ENCODE measurements around the gene HNRNPUL1. TPM values are rescaled to one million over a fixed set of nuclear protein-coding genes. Genes with fewer than 3 reads are reported as not detected.

HNRNPUL1 gene
- total and polyA plus RNA-seq, 2 of the 8 experiments (the other 6 are each of a cell fraction or from before 2014, with no cell fraction given) = 99.5 to 264 TPM

GRCh38 chr19:41324921-41325639 is 60.9 kb downstream of the HNRNPUL1 start:
- Histone ChIP-seq H3K79me1 (ENCODE audit: low read depth, low read length) (no peaks in the 10 kb centered on the region; the same call in 1 of the 2 replicates), H3K4ac (replicated peaks; ENCODE audit: insufficient read length, low read depth, low read length) (no peak overlapping the region), H4K20me1 (replicated peaks in 1 of 2; ENCODE audit: control insufficient read depth in 1 of 2, insufficient read depth in 2 of 2, low read length in 2 of 2) (peaks cover 0 to 10% of the 10 kb centered on the region in 2 experiments), H2AFZ (ENCODE audit: low read length) (no peak overlapping the region), H3K4me2 (ENCODE audit: insufficient read depth in 1 of 2, low read depth in 2 of 2, low read length in 2 of 2) (peak overlapping the region; percentile 97 to 98), H2BK5ac (ENCODE audit: low read depth, low read length) (peak overlapping the region; percentile 85), H3K79me2 (ENCODE audit: control insufficient read depth in 1 of 2, insufficient read depth in 2 of 2, low read length in 2 of 2) (no peaks in the 10 kb centered on the region), H3K4me3 (ENCODE audit: extremely low read depth in 1 of 4, insufficient read depth in 2 of 4, low read depth in 3 of 4, low read length in 4 of 4) (peak overlapping the region; percentile 43 to 55 (median 50)), H4K8ac (ENCODE audit: extremely low read depth, insufficient read depth, low read length) (no peak overlapping the region), H3K18ac (ENCODE audit: extremely low read depth, low read length) (peak overlapping the region; percentile 90), H3K27ac (ENCODE audit: low read depth, low read length) (no peak overlapping the region), H3K36me3 (ENCODE audit: control insufficient read depth in 2 of 4, insufficient read depth in 4 of 4, low read length in 3 of 4) (peaks cover 0 to 6% (median 3%) of the 10 kb centered on the region in 4 experiments; a peak in 4 of 8 replicates), H3K4me1 (replicated peaks in 1 of 4; ENCODE audit: control insufficient read depth in 3 of 4, insufficient read depth in 4 of 4, low read length in 3 of 4) (peaks cover 15 to 32% (median 23%) of the 10 kb centered on the region in 4 experiments), H2BK120ac (replicated peaks; ENCODE audit: low read depth, low read length) (no peak overlapping the region), H2BK12ac (ENCODE audit: low read depth, low read length) (peak overlapping the region; percentile 80; the same call in 1 of the 2 replicates), H3K23me2 (ENCODE audit: low read depth, low read length) (peaks cover 17% of the 10 kb centered on the region), H2BK20ac (ENCODE audit: low read length) (no peak overlapping the region), H3K9me3 (ENCODE audit: insufficient read depth in 2 of 2, low read depth in 1 of 2, low read length in 1 of 2) (no peaks in the 10 kb centered on the region), H2BK15ac (ENCODE audit: low read length) (0 out of 2 replicates have a peak overlapping the region, but pooled peaks have one; percentile 78), H3K23ac (ENCODE audit: insufficient read length) (no peak overlapping the region), H4K5ac (ENCODE audit: insufficient read length, low read depth, low read length) (no peak overlapping the region), H3K27me3 (replicated peaks in 1 of 4; ENCODE audit: control insufficient read depth in 3 of 4, extremely low read depth in 1 of 4, insufficient read depth in 3 of 4, low read length in 3 of 4) (peaks cover 0 to 6% (median 0%) of the 10 kb centered on the region in 4 experiments; a peak in 3 of 7 replicates), H2AK5ac (ENCODE audit: low read depth, low read length) (0 out of 2 replicates have a peak overlapping the region, but pooled peaks have one; percentile 39), H3K56ac (replicated peaks; ENCODE audit: insufficient read length, low read depth, low read length) (no peak overlapping the region), H3K9ac (replicated peaks in 1 of 4; ENCODE audit: extremely low read depth in 1 of 4, low read depth in 3 of 4, low read length in 3 of 4) (peak overlapping the region in 1 of 4 experiments; percentile 54; a peak in 2 of 7 replicates), H4K91ac (replicated peaks; ENCODE audit: insufficient read length, low read length) (no peak overlapping the region), H3K14ac (ENCODE audit: insufficient read length) (no peak overlapping the region)
- DNase-seq (ENCODE audit: low read depth in 1 of 2, low spot score in 2 of 2) = peak; percentile 65 to 83
- CTCF ChIA-PET (ENCODE audit: partially characterized antibody) = interaction anchor here (0.9 to 1.2 kb wide), 3 partner anchors 28 to 56 kb away, joined by 3 to 4 read pairs (median 4); no protein-coding TSS in a partner anchor
- no peak for FAIRE-seq
- POLR2A ChIA-PET (ENCODE audit: partially characterized antibody) = interaction anchor here (0.6 to 12.6 kb wide), 15 partner anchors 9 to 538 kb away, joined by 3 to 137 read pairs (median 4); partner anchors contain the start of genes CCDC97, DMAC2 and HNRNPUL1
- WGBS, 2 experiments (ENCODE audit: extremely low coverage in 1 of 2, insufficient coverage in 1 of 2, insufficient read length in 1 of 2, insufficient replicate concordance in 2 of 2, low coverage in 1 of 2, low lambda C conversion rate in 2 of 2, missing lambda C conversion rate in 1 of 2) = 2% methylated on average over 6 of the region's 23 CpGs; no CpG with 5 or more reads in 1 of the 2 experiments
- TF ChIP-seq E2F6 (IDR thresholded peaks at IDR 0.05) (no peak), CTCF (IDR thresholded peaks at IDR 0.05; ENCODE audit: control extremely low read depth in 1 of 3, insufficient read depth in 1 of 3, low read depth in 1 of 3, low read length in 3 of 3) (no peak), POLR2AphosphoS5 (IDR thresholded peaks at IDR 0.05; ENCODE audit: low read depth, low read length) (peak; percentile 66), SAP30 (IDR thresholded peaks at IDR 0.05; ENCODE audit: insufficient read depth, insufficient replicate concordance, low read length) (no peak), MAFK (IDR thresholded peaks at IDR 0.05; ENCODE audit: low read depth, low read length) (no peak), TBP (IDR thresholded peaks at IDR 0.05; ENCODE audit: low read depth, low read length) (no peak), EGR1 (IDR thresholded peaks at IDR 0.05; ENCODE audit: borderline replicate concordance, low read depth, low read length) (no peak), GTF2F1 (IDR thresholded peaks at IDR 0.05; ENCODE audit: borderline replicate concordance, low read depth, low read length) (no peak)
